ENCODE data around the gene CCDC188.

The CCDC188 gene

DNA sequence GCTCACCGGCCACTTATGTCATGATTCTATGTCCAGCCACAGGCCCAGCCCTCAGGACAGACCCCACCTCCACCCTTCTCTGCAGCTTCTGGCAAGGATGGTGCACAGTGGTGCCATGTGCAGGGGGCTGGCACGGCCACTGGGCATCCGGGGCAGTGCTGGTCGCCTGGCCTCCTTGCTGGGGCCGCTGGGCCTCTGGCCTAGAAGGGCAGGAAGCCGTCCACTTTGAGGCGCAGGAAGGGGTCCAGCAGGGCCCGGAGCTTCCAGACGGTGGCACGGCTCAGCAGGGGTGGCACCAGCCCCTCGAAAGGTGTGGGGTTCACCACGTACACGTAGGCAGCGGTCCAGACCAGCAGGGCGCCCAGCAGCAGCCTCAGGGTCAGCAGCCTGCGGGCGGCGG, 2.4 kb downstream of the CCDC188 start:
- POLR2A ChIA-PET: no interaction called here
- no peaks in the 10 kb centered on the region for H3K9me3 ChIP-seq (ENCODE audit: control extremely low read depth in 1 of 5, control insufficient read depth in 4 of 5, insufficient read depth in 2 of 5, low read depth in 1 of 5, low read length in 4 of 5)
- H3K4me1 ChIP-seq (ENCODE audit: control extremely low read depth in 1 of 4, control insufficient read depth in 4 of 4, insufficient read depth in 4 of 4, low read length in 3 of 4): peaks cover 0 to 21% (median 16%) of the 10 kb centered on the region in 4 experiments
- H3K36me3 ChIP-seq (ENCODE audit: control insufficient read depth in 4 of 4, insufficient read depth in 4 of 4, low read length in 3 of 4): peaks cover 0 to 15% (median 7%) of the 10 kb centered on the region in 4 experiments
- no peak for DNase-seq
- H3K27ac ChIP-seq (ENCODE audit: insufficient read depth in 1 of 2, low read depth in 1 of 2, low read length in 2 of 2, poor library complexity in 1 of 2, severe bottlenecking in 2 of 2): no peak overlapping the region
- CTCF ChIA-PET: no interaction called here
- no peak overlapping the region for H3K4me3 ChIP-seq (ENCODE audit: control insufficient read depth in 1 of 7, extremely low read depth in 1 of 7, insufficient read depth in 4 of 7, low read depth in 2 of 7, low read length in 6 of 7)
- H3K27me3 ChIP-seq (replicated peaks in 2 of 5; ENCODE audit: control insufficient read depth in 4 of 5, insufficient read depth in 5 of 5, low read length in 4 of 5): no peaks in the 10 kb centered on the region
- WGBS (ENCODE audit: insufficient coverage): 97% methylated on average over 18 of the region's 18 CpGs

GRCh38 chr22:20147237-20147988, 3.4 kb downstream of the CCDC188 start:
- H3K9me3 ChIP-seq (ENCODE audit: control extremely low read depth in 1 of 5, control insufficient read depth in 4 of 5, insufficient read depth in 2 of 5, low read depth in 1 of 5, low read length in 4 of 5): no peaks in the 10 kb centered on the region
- no peak overlapping the region for H3K4me3 ChIP-seq (ENCODE audit: control insufficient read depth in 1 of 7, extremely low read depth in 1 of 7, insufficient read depth in 4 of 7, low read depth in 2 of 7, low read length in 6 of 7)
- CTCF ChIA-PET: interaction anchor here (1.1 kb wide), 1 partner anchor 9 kb away, joined by 7 read pairs; no protein-coding TSS in a partner anchor
- H3K4me1 ChIP-seq (ENCODE audit: control extremely low read depth in 1 of 4, control insufficient read depth in 4 of 4, insufficient read depth in 4 of 4, low read length in 3 of 4): peaks cover 0 to 21% (median 16%) of the 10 kb centered on the region in 4 experiments
- peaks cover 0 to 22% (median 9%) of the 10 kb centered on the region in 4 experiments for H3K36me3 ChIP-seq (ENCODE audit: control insufficient read depth in 4 of 4, insufficient read depth in 4 of 4, low read length in 3 of 4)
- no peak overlapping the region for H3K27ac ChIP-seq (ENCODE audit: insufficient read depth in 1 of 2, low read depth in 1 of 2, low read length in 2 of 2, poor library complexity in 1 of 2, severe bottlenecking in 2 of 2)
- H3K27me3 ChIP-seq (replicated peaks in 2 of 5; ENCODE audit: control insufficient read depth in 4 of 5, insufficient read depth in 5 of 5, low read length in 4 of 5): no peaks in the 10 kb centered on the region
- 94% methylated on average over 10 of the region's 14 CpGs for WGBS (ENCODE audit: insufficient coverage)
- DNase-seq: peak in 2 of 3 donors; percentile 28 to 44
- POLR2A ChIA-PET: no interaction called here

GRCh38 chr22:20146777-20147176, 4.1 kb downstream of the CCDC188 start:
- H3K4me3 ChIP-seq (ENCODE audit: control insufficient read depth in 1 of 7, extremely low read depth in 1 of 7, insufficient read depth in 4 of 7, low read depth in 2 of 7, low read length in 6 of 7): no peak overlapping the region
- H3K4me1 ChIP-seq (ENCODE audit: control extremely low read depth in 1 of 4, control insufficient read depth in 4 of 4, insufficient read depth in 4 of 4, low read length in 3 of 4): peaks cover 0 to 21% (median 16%) of the 10 kb centered on the region in 4 experiments
- no peak overlapping the region for H3K27ac ChIP-seq (ENCODE audit: insufficient read depth in 1 of 2, low read depth in 1 of 2, low read length in 2 of 2, poor library complexity in 1 of 2, severe bottlenecking in 2 of 2)
- no peaks in the 10 kb centered on the region for H3K27me3 ChIP-seq (replicated peaks in 2 of 5; ENCODE audit: control insufficient read depth in 4 of 5, insufficient read depth in 5 of 5, low read length in 4 of 5)
- H3K36me3 ChIP-seq (ENCODE audit: control insufficient read depth in 4 of 4, insufficient read depth in 4 of 4, low read length in 3 of 4): peaks cover 0 to 25% (median 12%) of the 10 kb centered on the region in 4 experiments
- DNase-seq: no peak
- POLR2A ChIA-PET: no interaction called here
- H3K9me3 ChIP-seq (ENCODE audit: control extremely low read depth in 1 of 5, control insufficient read depth in 4 of 5, insufficient read depth in 2 of 5, low read depth in 1 of 5, low read length in 4 of 5): no peaks in the 10 kb centered on the region
- CTCF ChIA-PET: interaction anchor here (1.1 kb wide), 1 partner anchor 10 kb away, joined by 7 read pairs; no protein-coding TSS in a partner anchor
- 82% methylated on average over 5 of the region's 22 CpGs for WGBS (ENCODE audit: insufficient coverage)

DNA sequence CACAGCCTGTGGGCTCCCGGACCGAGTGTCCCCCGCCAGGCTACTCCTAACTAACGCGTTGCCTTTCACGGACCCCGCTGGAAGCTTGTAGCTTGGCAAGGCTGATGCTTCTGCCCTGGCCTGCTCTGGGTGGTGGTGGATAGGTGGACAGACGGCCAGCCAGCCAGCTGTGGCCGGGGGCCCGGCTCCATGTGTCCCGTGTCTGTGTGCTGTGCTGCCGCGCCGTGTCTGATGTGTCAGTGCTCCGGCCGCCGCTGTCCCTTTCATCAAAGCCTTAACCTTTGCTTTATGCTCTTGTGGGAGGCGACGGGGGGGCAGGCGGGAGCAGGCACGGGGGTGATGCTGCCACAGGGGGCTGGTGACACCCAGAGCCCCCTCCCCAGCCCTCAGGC, 5.0 kb downstream of the CCDC188 start:
- no peaks in the 10 kb centered on the region for H3K27me3 ChIP-seq (replicated peaks in 2 of 5; ENCODE audit: control insufficient read depth in 4 of 5, insufficient read depth in 5 of 5, low read length in 4 of 5)
- POLR2A ChIA-PET: no interaction called here
- H3K4me3 ChIP-seq (ENCODE audit: control insufficient read depth in 1 of 7, extremely low read depth in 1 of 7, insufficient read depth in 4 of 7, low read depth in 2 of 7, low read length in 6 of 7): no peak overlapping the region
- H3K27ac ChIP-seq (ENCODE audit: insufficient read depth in 1 of 2, low read depth in 1 of 2, low read length in 2 of 2, poor library complexity in 1 of 2, severe bottlenecking in 2 of 2): no peak overlapping the region
- H3K9me3 ChIP-seq (ENCODE audit: control extremely low read depth in 1 of 5, control insufficient read depth in 4 of 5, insufficient read depth in 2 of 5, low read depth in 1 of 5, low read length in 4 of 5): no peaks in the 10 kb centered on the region
- DNase-seq: no peak
- CTCF ChIA-PET: no interaction called here
- peaks cover 0 to 21% (median 16%) of the 10 kb centered on the region in 4 experiments for H3K4me1 ChIP-seq (ENCODE audit: control extremely low read depth in 1 of 4, control insufficient read depth in 4 of 4, insufficient read depth in 4 of 4, low read length in 3 of 4)
- 94% methylated on average over 21 of the region's 21 CpGs for WGBS (ENCODE audit: insufficient coverage)
- peaks cover 0 to 32% (median 15%) of the 10 kb centered on the region in 4 experiments for H3K36me3 ChIP-seq (ENCODE audit: control insufficient read depth in 4 of 4, insufficient read depth in 4 of 4, low read length in 3 of 4)

GRCh38 chr22:20145206-20145831, 5.5 kb downstream of the CCDC188 start:
- Histone ChIP-seq H3K4me1 (ENCODE audit: control extremely low read depth in 1 of 4, control insufficient read depth in 4 of 4, insufficient read depth in 4 of 4, low read length in 3 of 4) (peaks cover 0 to 19% (median 15%) of the 10 kb centered on the region in 4 experiments), H3K9me3 (ENCODE audit: control extremely low read depth in 1 of 5, control insufficient read depth in 4 of 5, insufficient read depth in 2 of 5, low read depth in 1 of 5, low read length in 4 of 5) (no peaks in the 10 kb centered on the region), H3K27ac (ENCODE audit: insufficient read depth in 1 of 2, low read depth in 1 of 2, low read length in 2 of 2, poor library complexity in 1 of 2, severe bottlenecking in 2 of 2) (no peak overlapping the region), H3K27me3 (replicated peaks in 2 of 5; ENCODE audit: control insufficient read depth in 4 of 5, insufficient read depth in 5 of 5, low read length in 4 of 5) (no peaks in the 10 kb centered on the region), H3K4me3 (ENCODE audit: control insufficient read depth in 1 of 7, extremely low read depth in 1 of 7, insufficient read depth in 4 of 7, low read depth in 2 of 7, low read length in 6 of 7) (no peak overlapping the region), H3K36me3 (ENCODE audit: control insufficient read depth in 4 of 4, insufficient read depth in 4 of 4, low read length in 3 of 4) (peaks cover 0 to 37% (median 17%) of the 10 kb centered on the region in 4 experiments)
- CTCF ChIA-PET: no interaction called here
- DNase-seq: no peak
- 94% methylated on average over 17 of the region's 22 CpGs for WGBS (ENCODE audit: insufficient coverage)
- POLR2A ChIA-PET: no interaction called here

GRCh38 chr22:20143883-20144665, 6.8 kb downstream of the CCDC188 start:
- H3K36me3 ChIP-seq (ENCODE audit: control insufficient read depth in 4 of 4, insufficient read depth in 4 of 4, low read length in 3 of 4): peaks cover 0 to 46% (median 21%) of the 10 kb centered on the region in 4 experiments
- no peak overlapping the region for H3K4me3 ChIP-seq (ENCODE audit: control insufficient read depth in 1 of 7, extremely low read depth in 1 of 7, insufficient read depth in 4 of 7, low read depth in 2 of 7, low read length in 6 of 7)
- POLR2A ChIA-PET: interaction anchor here (0.6 kb wide), 1 partner anchor 11 kb away, joined by 3 read pairs; no protein-coding TSS in a partner anchor
- no peaks in the 10 kb centered on the region for H3K27me3 ChIP-seq (replicated peaks in 2 of 5; ENCODE audit: control insufficient read depth in 4 of 5, insufficient read depth in 5 of 5, low read length in 4 of 5)
- no peak overlapping the region for H3K27ac ChIP-seq (ENCODE audit: insufficient read depth in 1 of 2, low read depth in 1 of 2, low read length in 2 of 2, poor library complexity in 1 of 2, severe bottlenecking in 2 of 2)
- H3K9me3 ChIP-seq (ENCODE audit: control extremely low read depth in 1 of 5, control insufficient read depth in 4 of 5, insufficient read depth in 2 of 5, low read depth in 1 of 5, low read length in 4 of 5): no peaks in the 10 kb centered on the region
- H3K4me1 ChIP-seq (ENCODE audit: control extremely low read depth in 1 of 4, control insufficient read depth in 4 of 4, insufficient read depth in 4 of 4, low read length in 3 of 4): peaks cover 0 to 12% (median 10%) of the 10 kb centered on the region in 4 experiments
- WGBS (ENCODE audit: insufficient coverage): 96% methylated on average over 15 of the region's 19 CpGs
- no peak for DNase-seq
- CTCF ChIA-PET: no interaction called here

Measured in common myeloid progenitor, CD34-positive (primary cell).